ENCODE data around the gene CORO1C. TPM values are rescaled to one million over a fixed set of nuclear protein-coding genes. Genes with fewer than 3 reads are reported as not detected.

Gene CORO1C

DNA sequence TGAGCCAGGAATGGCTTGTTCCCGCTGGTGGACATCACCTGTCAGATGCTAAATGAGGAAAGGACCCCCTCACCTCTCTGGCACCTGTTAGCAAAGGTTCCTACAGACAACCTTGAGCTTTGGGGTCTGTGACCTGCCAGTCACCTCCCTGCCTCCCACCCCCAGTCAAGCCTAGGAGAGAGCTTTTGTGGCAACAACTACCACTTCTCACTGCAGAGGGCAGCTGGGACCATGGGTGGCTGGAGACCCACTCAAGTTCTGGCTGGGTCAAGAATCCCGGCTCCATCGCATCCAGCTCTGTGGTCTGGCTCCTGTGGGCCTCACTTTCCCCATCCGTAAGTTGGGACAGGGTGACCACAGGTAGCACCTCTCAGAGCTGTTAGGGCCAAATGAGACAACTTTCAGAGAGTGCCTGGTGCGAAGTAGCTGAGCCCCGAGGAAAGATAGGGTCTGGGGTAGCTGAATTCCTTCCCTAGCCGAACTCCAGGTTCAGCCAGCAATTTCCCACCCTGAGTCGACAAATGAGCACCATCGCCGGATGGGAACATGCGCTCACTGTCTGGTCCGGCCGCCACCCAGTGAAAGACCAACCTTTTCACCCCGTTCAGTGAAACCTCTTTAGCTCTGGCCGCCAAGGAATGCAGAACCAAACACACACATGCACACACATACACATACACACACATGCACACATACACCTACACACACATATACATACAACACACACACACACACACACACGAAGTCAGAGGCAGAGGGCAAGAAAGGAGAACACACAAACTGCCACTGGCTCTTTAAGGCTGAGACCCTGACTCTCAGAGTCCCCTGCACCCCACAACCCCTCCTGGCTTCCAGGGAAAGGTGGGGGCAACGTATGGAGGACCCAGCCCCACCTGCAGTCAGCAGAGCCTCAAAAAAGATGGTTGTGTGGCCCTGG, 135.3 kb downstream of the CORO1C start:
- Histone ChIP-seq H3K9me3 (replicated peaks; ENCODE audit: low read length) (no peaks in the 10 kb centered on the region), H3K4me1 (ENCODE audit: control insufficient read depth, insufficient read depth, low read length) (no peaks in the 10 kb centered on the region), H3K9ac (ENCODE audit: low read depth, low read length) (no peak overlapping the region), H3K4me2 (ENCODE audit: low read length) (no peak overlapping the region), H3K36me3 (ENCODE audit: insufficient read depth, low read length) (no peaks in the 10 kb centered on the region), H3K27me3 (ENCODE audit: control insufficient read depth, insufficient read depth, low read length) (peaks cover 12% of the 10 kb centered on the region), H3K4me3 (ENCODE audit: low read length) (no peak overlapping the region)

Small RNA genes lying within 50 kb of the gene (small RNA-seq; reads per million reads assigned to genes)
- not detected for gene AC087893.2
- not detected for gene RF00019
- gene RF00561, result not detected
- not detected for gene RNU7-169P

Data from skeletal muscle satellite cell (primary cell).